ENCODE results near the gene MAU2. TPM values are rescaled to one million over a fixed set of nuclear protein-coding genes. Genes with fewer than 3 reads are reported as not detected.

Gene MAU2
- total RNA-seq, 4 donors from 2014 or later, result 20.9 to 78.2 (median 43.9) TPM

DNA sequence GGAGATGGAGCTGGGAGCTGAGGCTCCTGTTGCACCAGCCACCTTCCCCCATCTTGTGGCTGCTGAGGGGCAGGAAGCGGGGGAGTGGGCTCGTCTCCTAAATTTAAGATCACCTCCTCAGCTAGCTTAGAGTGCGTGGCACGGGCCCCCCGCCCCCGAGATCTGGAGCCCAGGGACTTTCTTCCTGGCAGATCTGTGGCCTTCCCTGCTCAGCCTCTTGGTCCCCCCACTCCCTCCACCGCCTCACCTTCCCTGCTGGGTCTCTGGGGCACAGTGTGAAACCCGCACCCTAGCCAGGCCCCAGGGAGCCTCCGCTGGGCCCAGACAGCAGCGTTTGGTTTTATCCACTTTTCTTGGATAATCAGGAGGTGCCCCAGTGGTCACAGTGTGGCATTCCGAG, 35.9 kb downstream of the MAU2 start:
- TF ChIP-seq, protein P1, sequence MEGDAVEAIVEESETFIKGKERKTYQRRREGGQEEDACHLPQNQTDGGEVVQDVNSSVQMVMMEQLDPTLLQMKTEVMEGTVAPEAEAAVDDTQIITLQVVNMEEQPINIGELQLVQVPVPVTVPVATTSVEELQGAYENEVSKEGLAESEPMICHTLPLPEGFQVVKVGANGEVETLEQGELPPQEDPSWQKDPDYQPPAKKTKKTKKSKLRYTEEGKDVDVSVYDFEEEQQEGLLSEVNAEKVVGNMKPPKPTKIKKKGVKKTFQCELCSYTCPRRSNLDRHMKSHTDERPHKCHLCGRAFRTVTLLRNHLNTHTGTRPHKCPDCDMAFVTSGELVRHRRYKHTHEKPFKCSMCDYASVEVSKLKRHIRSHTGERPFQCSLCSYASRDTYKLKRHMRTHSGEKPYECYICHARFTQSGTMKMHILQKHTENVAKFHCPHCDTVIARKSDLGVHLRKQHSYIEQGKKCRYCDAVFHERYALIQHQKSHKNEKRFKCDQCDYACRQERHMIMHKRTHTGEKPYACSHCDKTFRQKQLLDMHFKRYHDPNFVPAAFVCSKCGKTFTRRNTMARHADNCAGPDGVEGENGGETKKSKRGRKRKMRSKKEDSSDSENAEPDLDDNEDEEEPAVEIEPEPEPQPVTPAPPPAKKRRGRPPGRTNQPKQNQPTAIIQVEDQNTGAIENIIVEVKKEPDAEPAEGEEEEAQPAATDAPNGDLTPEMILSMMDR (IDR thresholded peaks at IDR 0.05; ENCODE audit: low read depth), result no peak

DNA sequence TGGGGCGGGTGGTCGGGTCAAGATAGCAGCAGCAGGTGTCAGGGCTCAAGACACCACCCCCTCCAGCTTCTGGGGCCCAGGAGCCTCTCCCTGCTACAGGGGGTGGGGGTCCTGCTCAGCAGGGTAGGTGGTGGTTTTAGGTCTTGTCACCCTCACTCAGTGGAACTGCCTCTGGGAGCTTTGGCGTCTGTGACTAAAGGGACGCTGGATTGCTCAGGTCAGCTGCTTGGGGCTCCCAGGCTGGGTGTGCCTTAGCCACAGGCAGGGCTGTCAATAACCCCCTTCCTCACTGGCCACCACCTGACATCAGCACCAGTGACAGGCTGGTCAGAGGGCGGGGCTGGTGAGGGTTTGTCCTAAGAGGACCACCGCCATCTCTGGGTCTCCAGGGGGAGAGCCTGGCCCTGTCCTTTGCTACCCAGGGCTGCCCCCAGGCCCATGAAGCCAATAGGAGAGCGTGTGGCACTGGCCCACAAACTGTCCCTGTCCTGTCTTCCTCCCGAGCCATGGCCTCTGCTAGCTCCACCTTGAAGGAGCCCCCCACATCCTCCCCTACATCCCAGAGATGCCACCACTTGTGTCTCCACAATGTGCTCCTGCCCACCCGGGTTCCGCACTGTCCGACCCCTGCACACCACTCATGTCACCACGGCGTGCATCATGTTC, 36.4 kb downstream of the MAU2 start:
- TF ChIP-seq, protein P1 (IDR thresholded peaks at IDR 0.05; ENCODE audit: low read depth), result no peak

DNA sequence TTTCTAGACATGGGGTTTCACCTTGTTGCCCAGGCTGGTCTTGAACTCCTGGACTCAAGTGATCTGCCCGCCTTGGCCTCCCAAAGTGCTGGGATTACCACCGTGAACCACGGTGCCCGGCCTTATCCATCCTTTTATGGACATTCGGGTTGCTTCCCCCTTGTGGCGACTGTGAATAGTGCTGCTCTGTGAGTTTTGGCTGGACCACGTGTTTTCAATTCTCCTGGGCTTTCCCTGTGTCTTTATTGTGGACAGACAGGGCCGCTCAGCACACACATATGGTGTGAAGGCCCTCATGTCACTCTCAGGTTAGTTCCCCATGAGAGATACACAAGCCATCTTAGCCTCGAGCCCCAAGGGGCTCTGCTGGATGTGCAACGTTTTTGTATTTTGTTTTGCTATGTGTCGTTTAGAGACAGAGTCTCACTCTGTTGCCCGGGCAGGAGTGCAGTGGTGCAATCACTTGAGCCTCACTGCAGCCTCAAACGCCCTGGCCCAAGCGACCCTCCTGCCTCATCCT, 40.5 kb downstream of the MAU2 start:
- TF ChIP-seq, protein P1 (IDR thresholded peaks at IDR 0.05; ENCODE audit: low read depth), result no peak

DNA sequence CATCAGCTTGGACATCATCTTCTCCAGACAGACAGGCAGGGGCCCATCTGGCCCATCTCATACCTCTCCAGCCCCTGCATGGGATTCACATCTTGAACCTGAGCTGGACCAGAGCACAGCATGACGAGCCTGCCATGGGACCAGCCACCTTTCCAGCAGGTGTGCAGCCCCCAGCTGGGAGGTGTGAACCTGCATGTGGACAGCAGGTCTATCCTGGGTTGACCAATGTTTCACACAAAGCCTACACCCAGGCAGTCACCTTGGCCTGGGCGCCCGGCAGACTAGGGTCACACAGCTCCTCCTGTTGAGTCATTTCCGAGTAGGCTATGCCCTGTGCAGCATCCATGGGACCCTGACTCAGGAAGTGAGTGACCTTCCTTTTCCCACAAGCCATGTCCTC, 41.4 kb downstream of the MAU2 start:
- TF ChIP-seq, protein P1 (IDR thresholded peaks at IDR 0.05; ENCODE audit: low read depth), result no peak

DNA sequence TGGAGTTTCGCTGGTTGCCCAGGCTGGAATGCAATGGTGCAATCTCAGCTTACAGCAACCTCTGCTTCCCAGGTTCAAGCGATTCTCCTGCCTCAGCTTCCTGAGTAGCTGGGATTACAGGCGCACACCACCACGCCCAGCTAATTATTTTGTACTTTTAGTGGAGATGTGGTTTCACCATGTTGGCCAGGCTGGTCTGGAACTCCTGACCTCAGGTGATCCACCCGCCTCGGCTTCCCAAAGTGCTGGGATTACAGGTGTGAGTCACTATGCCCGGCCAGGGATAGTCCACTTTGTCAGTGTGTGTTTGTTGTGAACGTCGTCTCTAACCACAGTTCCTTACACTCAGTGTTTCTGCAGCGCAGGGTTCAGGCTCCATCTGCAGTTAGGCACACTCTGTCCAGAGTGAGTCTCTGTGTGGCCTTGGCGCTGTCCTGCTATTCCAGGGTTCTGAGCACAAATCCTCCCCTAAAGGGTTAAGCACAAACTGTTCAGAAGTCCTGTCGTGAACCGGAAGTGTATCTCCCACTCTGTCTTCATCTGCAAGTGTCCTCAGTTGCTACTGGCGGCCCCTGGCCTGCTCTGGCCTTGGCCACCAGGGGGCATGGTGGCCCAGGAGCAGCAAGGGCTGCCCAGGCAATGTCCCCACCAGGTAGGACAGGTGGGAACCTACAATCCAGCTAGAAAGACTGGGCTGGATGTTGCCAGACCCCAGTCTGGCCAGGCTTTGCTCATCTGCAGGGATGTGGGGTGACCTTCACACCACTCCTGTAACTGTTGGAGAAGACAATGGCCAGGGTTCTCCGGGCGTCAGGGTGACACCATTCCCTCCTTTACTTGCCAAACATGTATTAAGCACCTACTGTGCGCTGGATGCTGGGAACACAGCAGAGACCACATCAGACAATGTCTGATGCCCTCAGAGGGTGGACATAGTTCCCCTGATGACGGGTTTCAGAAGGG, 46.1 kb downstream of the MAU2 start:
- TF ChIP-seq, protein P1 (IDR thresholded peaks at IDR 0.05; ENCODE audit: low read depth), result no peak

DNA sequence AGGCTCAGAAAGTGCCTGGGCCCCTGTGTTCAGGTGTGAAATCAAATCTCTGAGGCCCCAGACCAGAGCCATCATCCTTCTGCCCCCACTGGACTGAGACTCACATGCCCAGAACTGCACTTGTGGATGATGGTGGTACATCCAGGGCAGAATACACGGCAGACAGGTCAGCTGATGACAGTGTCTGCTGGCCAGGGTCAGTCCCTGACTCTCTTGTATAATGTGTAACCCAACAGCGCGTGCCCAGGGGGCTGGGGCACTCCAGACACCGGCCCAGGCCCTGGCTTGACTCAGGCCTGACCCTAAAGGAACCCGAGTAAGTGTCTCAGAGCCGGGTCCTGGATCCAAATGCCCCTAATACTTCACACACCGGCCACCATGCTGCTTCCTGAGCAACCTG, 47.5 kb downstream of the MAU2 start:
- TF ChIP-seq, protein P1 (IDR thresholded peaks at IDR 0.05; ENCODE audit: low read depth), result no peak

DNA sequence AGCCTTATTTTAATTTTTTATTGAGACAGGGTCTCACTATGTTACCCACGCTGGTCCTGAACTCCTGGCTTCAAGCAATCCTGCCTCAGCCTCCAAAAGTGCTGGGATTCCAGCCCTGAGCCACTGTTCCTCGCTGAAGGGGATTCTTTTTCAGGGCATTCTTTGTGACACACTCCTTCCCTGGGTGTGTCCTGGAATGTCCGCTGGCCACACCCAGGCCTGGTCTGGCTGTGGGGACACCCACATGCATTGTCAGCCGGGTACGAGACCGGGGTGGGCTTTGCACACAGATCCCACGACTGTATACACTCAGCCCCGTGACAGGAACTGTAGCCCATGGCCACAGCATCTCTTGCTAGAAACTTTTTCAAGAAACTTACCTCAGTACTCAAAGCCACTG, 50.4 kb downstream of the MAU2 start:
- TF ChIP-seq, protein P1 (IDR thresholded peaks at IDR 0.05; ENCODE audit: low read depth), result no peak
